HepG2 (cell line): Measurements from ENCODE around the gene IL22RA1. TPM values are rescaled to one million over a fixed set of nuclear protein-coding genes. Genes with fewer than 3 reads are reported as not detected.

Experiments
- ARNT2 ChIP-seq: sonication (generic); formaldehyde crosslinking; IDR thresholded peaks from 2 replicates; pipeline ENCODE4 v1.8.0; 2022; ENCODE audit warnings: mild to moderate bottlenecking, low read depth, missing genetic modification reagents, moderate library complexity
- ATF1 ChIP-seq: IDR thresholded peaks from 2 replicates; pipeline ENCODE4 v1.6.1; 2016; ENCODE audit warnings: mild to moderate bottlenecking, control low read depth
- CBX2 ChIP-seq, 2 experiments: fragments of 200-600 bp in 1 of 2; sonication (generic); formaldehyde crosslinking in 1 of 2; IDR thresholded peaks; 2 replicates each; pipeline versions ENCODE4 v1.7.0 to v1.8.1; 2018 to 2022; ENCODE audit warnings: low read depth in 2 of 2, low read length in 1 of 2, mild to moderate bottlenecking in 1 of 2, missing genetic modification reagents in 1 of 2
- CCDC6 ChIP-seq: sonication (generic); formaldehyde crosslinking; IDR thresholded peaks from 2 replicates; pipeline ENCODE4 v1.8.1; 2022; ENCODE audit warnings: mild to moderate bottlenecking, missing genetic modification reagents, moderate library complexity
- IRX3 ChIP-seq: sonication (generic); formaldehyde crosslinking; IDR thresholded peaks from 2 replicates; pipeline ENCODE4 v1.8.1; 2023; ENCODE audit warnings: mild to moderate bottlenecking, low read depth, missing genetic modification reagents, borderline replicate concordance
- YEATS2 ChIP-seq: sonication (generic); formaldehyde crosslinking; IDR thresholded peaks from 2 replicates; pipeline ENCODE4 v1.4.0; 2020; ENCODE audit warnings: missing genetic modification reagents, borderline replicate concordance
- ZBTB20 ChIP-seq: sonication (generic); formaldehyde crosslinking; IDR thresholded peaks from 2 replicates; pipeline ENCODE4 v1.8.1; 2023; ENCODE audit warnings: missing genetic modification reagents, low read depth, mild to moderate bottlenecking, borderline replicate concordance
- ZBTB42 ChIP-seq: sonication (generic); formaldehyde crosslinking; IDR thresholded peaks from 2 replicates; pipeline ENCODE4 v1.5.0; 2020; ENCODE audit warnings: mild to moderate bottlenecking, missing genetic modification reagents
- ZFP36 ChIP-seq: fragments of 150-350 bp; IDR thresholded peaks from 2 replicates; pipeline ENCODE4 v1.6.1; 2018; ENCODE audit warnings: borderline replicate concordance, low read length, low read depth; ENCODE audit not compliant: partially characterized antibody
- ZNF207 ChIP-seq: fragments of 450-650 bp; IDR thresholded peaks from 2 replicates; pipeline ENCODE4 v1.6.1; 2016; ENCODE audit warnings: antibody characterized with exemption, borderline replicate concordance
- ZNF253 ChIP-seq: sonication (generic); formaldehyde crosslinking; IDR thresholded peaks from 2 replicates; pipeline ENCODE4 v1.8.0; 2022; ENCODE audit warnings: mild to moderate bottlenecking, missing genetic modification reagents, borderline replicate concordance
- ZNF543 ChIP-seq: sonication (generic); formaldehyde crosslinking; IDR thresholded peaks from 2 replicates; pipeline ENCODE4 v1.4.0; 2020; ENCODE audit warnings: mild to moderate bottlenecking, missing genetic modification reagents
- ZNF558 ChIP-seq: sonication (generic); formaldehyde crosslinking; IDR thresholded peaks from 2 replicates; pipeline ENCODE4 v1.9.0; 2022; ENCODE audit warnings: mild to moderate bottlenecking, missing genetic modification reagents, borderline replicate concordance
- ZNF572 ChIP-seq: sonication (generic); formaldehyde crosslinking; IDR thresholded peaks from 2 replicates; pipeline ENCODE4 v1.5.1; 2020; ENCODE audit warnings: mild to moderate bottlenecking, missing genetic modification reagents
- ZNF749 ChIP-seq: sonication (generic); formaldehyde crosslinking; IDR thresholded peaks from 2 replicates; pipeline ENCODE4 v1.8.0; 2022; ENCODE audit warnings: mild to moderate bottlenecking, missing genetic modification reagents, moderate library complexity, borderline replicate concordance
- ZNF75D ChIP-seq: sonication (generic); formaldehyde crosslinking; IDR thresholded peaks from 2 replicates; pipeline ENCODE4 v1.8.1; 2023; ENCODE audit warnings: missing genetic modification reagents, mild to moderate bottlenecking, borderline replicate concordance
- polyA plus RNA-seq, 8 experiments: library from polyadenylated mRNA; depleted of rRNA in 3 of 8; stranded (reverse) in 7 of 8; unstranded in 1 of 8; fragments of >200 nt; fragmentation: Illumina TruSeq in 4 of 8; extraction: Trizol in 4 of 8; gene quantifications; 2 replicates each; pipeline versions ENCODE4 v1.2.1 to v1.2.3, GENCODE V29; 2011 to 2016; ENCODE audit warnings: low read depth in 4 of 8, missing spikeins in 1 of 8, mixed read lengths in 1 of 8; ENCODE audit not compliant: insufficient read depth in 1 of 8
- total RNA-seq, 5 experiments: library from RNA; depleted of rRNA; stranded (reverse); fragments of >200 nt; fragmentation: Illumina TruSeq; extraction: Trizol; gene quantifications; 2 replicates each; pipeline ENCODE4 v1.2.3, GENCODE V29; 2016; ENCODE audit warnings: low read depth in 1 of 5
- TF ChIP-seq, protein P1 (sequence below): fragments of 450-650 bp; IDR thresholded peaks from 2 replicates; pipeline ENCODE4 v1.6.1; 2017; ENCODE audit warnings: mild to moderate bottlenecking
- TF ChIP-seq, protein P2 (sequence below): sonication (generic); formaldehyde crosslinking; conservative IDR thresholded peaks from 2 replicates; pipeline ENCODE4 v1.4.0; 2020; ENCODE audit warnings: missing genetic modification reagents
- TF ChIP-seq, protein P3 (sequence below): sonication (generic); formaldehyde crosslinking; IDR thresholded peaks from 2 replicates; pipeline ENCODE4 v1.4.0; 2020; ENCODE audit warnings: missing genetic modification reagents, borderline replicate concordance
- TF ChIP-seq, protein P4 (sequence below): sonication (generic); formaldehyde crosslinking; IDR thresholded peaks from 2 replicates; pipeline ENCODE4 v1.8.0; 2022; ENCODE audit warnings: low read depth, missing genetic modification reagents

The IL22RA1 gene
- total and polyA plus RNA-seq, 2 of the 13 experiments (the other 11 are each of a cell fraction or from before 2014, with no cell fraction given): 4.4 to 10.2 TPM

DNA sequence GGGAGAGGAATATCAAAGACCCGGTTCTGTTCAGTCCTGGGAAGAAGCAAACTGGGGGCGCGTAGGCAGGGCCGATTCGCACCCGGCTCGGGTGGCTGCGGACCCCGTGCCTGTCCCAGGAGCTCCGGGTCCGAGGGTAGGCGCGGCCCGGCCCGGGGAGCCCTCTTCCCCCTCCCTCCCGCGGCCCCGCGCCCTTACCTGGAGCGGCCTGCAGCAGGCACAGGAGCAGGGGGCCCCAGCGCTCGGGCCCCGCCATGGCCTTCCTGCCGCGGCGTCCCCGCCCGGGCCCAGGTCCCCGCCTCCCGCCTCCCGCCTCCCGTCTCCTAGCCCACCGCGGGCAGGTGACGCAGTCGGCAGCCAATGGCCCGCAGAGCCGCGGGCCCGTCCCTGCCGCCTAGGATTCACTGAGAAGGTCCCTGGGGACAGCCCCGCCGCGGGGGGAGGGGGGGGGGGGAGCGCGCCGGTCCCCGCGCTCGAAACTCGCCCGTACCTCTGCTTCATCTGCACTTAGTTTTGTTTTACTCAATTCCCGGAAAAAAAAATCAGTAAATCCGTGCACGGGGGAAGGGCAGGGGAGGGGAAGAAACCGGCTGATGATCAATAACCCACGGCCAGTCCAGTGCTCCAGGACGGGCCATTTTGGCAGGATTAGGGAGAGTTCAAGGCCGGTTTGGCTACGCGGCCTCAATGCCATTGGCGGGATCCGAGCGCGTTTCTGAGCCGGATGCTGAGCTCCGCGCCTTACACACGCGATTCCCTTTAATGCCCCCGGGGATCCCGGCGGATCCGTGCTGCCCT lies 44.3 kb upstream of the IL22RA1 start, which contains the start of gene IFNLR1 (continued):
- TF ChIP-seq, protein P1, sequence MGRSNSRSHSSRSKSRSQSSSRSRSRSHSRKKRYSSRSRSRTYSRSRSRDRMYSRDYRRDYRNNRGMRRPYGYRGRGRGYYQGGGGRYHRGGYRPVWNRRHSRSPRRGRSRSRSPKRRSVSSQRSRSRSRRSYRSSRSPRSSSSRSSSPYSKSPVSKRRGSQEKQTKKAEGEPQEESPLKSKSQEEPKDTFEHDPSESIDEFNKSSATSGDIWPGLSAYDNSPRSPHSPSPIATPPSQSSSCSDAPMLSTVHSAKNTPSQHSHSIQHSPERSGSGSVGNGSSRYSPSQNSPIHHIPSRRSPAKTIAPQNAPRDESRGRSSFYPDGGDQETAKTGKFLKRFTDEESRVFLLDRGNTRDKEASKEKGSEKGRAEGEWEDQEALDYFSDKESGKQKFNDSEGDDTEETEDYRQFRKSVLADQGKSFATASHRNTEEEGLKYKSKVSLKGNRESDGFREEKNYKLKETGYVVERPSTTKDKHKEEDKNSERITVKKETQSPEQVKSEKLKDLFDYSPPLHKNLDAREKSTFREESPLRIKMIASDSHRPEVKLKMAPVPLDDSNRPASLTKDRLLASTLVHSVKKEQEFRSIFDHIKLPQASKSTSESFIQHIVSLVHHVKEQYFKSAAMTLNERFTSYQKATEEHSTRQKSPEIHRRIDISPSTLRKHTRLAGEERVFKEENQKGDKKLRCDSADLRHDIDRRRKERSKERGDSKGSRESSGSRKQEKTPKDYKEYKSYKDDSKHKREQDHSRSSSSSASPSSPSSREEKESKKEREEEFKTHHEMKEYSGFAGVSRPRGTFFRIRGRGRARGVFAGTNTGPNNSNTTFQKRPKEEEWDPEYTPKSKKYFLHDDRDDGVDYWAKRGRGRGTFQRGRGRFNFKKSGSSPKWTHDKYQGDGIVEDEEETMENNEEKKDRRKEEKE: no peak
- TF ChIP-seq, protein P2, sequence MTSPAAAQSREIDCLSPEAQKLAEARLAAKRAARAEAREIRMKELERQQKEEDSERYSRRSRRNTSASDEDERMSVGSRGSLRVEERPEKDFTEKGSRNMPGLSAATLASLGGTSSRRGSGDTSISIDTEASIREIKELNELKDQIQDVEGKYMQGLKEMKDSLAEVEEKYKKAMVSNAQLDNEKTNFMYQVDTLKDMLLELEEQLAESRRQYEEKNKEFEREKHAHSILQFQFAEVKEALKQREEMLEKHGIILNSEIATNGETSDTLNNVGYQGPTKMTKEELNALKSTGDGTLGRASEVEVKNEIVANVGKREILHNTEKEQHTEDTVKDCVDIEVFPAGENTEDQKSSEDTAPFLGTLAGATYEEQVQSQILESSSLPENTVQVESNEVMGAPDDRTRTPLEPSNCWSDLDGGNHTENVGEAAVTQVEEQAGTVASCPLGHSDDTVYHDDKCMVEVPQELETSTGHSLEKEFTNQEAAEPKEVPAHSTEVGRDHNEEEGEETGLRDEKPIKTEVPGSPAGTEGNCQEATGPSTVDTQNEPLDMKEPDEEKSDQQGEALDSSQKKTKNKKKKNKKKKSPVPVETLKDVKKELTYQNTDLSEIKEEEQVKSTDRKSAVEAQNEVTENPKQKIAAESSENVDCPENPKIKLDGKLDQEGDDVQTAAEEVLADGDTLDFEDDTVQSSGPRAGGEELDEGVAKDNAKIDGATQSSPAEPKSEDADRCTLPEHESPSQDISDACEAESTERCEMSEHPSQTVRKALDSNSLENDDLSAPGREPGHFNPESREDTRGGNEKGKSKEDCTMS (CRISPR knock-in tag): no peak
- TF ChIP-seq, protein P3, sequence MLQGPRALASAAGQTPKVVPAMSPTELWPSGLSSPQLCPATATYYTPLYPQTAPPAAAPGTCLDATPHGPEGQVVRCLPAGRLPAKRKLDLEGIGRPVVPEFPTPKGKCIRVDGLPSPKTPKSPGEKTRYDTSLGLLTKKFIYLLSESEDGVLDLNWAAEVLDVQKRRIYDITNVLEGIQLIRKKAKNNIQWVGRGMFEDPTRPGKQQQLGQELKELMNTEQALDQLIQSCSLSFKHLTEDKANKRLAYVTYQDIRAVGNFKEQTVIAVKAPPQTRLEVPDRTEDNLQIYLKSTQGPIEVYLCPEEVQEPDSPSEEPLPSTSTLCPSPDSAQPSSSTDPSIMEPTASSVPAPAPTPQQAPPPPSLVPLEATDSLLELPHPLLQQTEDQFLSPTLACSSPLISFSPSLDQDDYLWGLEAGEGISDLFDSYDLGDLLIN (CRISPR knock-in tag): no peak
- no peak for TF ChIP-seq ZFP36
- no peak for TF ChIP-seq ZBTB42 (CRISPR knock-in tag)
- no peak for TF ChIP-seq ZNF253
- no peak for TF ChIP-seq CCDC6 (CRISPR knock-in tag)
- peak; percentile 33; the same call in 1 of the 2 replicates for TF ChIP-seq ZNF558 (CRISPR knock-in tag)
- TF ChIP-seq ARNT2: no peak
- TF ChIP-seq, protein P4, sequence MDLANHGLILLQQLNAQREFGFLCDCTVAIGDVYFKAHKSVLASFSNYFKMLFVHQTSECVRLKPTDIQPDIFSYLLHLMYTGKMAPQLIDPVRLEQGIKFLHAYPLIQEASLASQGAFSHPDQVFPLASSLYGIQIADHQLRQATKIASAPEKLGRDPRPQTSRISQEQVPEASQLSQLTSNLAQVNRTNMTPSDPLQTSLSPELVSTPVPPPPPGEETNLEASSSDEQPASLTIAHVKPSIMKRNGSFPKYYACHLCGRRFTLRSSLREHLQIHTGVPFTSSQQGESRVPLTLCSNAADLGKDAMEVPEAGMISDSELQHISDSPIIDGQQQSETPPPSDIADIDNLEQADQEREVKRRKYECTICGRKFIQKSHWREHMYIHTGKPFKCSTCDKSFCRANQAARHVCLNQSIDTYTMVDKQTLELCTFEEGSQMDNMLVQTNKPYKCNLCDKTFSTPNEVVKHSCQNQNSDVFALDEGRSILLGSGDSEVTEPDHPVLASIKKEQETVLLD: no peak
- TF ChIP-seq ZNF543 (CRISPR knock-in tag): peak; percentile 60; the same call in 1 of the 2 replicates
- no peak for TF ChIP-seq IRX3 (CRISPR knock-in tag)
- TF ChIP-seq YEATS2 (CRISPR knock-in tag): no peak
- no peak for TF ChIP-seq ZBTB20 (CRISPR knock-in tag)
- no peak for TF ChIP-seq ZNF749
- TF ChIP-seq CBX2 (IDR thresholded peaks at IDR 0.05; ENCODE audit: low read depth, low read length): no peak
- no peak for TF ChIP-seq CBX2 (CRISPR knock-in tag; IDR thresholded peaks at IDR 0.05; ENCODE audit: low read depth)
- TF ChIP-seq ATF1 (CRISPR knock-in tag): no peak
- no peak for TF ChIP-seq ZNF207
- no peak for TF ChIP-seq ZNF75D
- TF ChIP-seq ZNF572 (CRISPR knock-in tag): no peak
